ENCODE measurements around the gene SAV1.

GRCh38 chr14:50610465-50610864, 57.6 kb downstream of the SAV1 start:
- TF ChIP-seq CTCF (IDR thresholded peaks at IDR 0.05; ENCODE audit: borderline replicate concordance, extremely low read depth, low read length, poor library complexity, severe bottlenecking) (no peak), EZH2 (IDR thresholded peaks at IDR 0.05; ENCODE audit: borderline replicate concordance, low read depth, low read length, severe bottlenecking) (no peak)

Measured in DND-41 (cell line).